ENCODE results near the gene TM4SF4. TPM values are rescaled to one million over a fixed set of nuclear protein-coding genes. Genes with fewer than 3 reads are reported as not detected.

TM4SF4 gene
- total and polyA plus RNA-seq, 11 donors = not detected

GRCh38 chr3:149528340-149528650 lies 53.8 kb downstream of the TM4SF4 start:
- H3K4me3 ChIP-seq = no peak overlapping the region
- H3K9me3 ChIP-seq = no peaks in the 10 kb centered on the region
- no peak for TF ChIP-seq POLR2A (IDR thresholded peaks at IDR 0.05)
- no peak for TF ChIP-seq CTCF (IDR thresholded peaks at IDR 0.05)
- ATAC-seq (no peak), DNase-seq (no peak)
- H3K27me3 ChIP-seq = no peaks in the 10 kb centered on the region
- peak overlapping the region in 11 of 12 donors; percentile 5 to 64 (median 40) for H3K27ac ChIP-seq
- peaks cover 0 to 48% (median 29%) of the 10 kb centered on the region in 12 donors for H3K4me1 ChIP-seq
- intact Hi-C loops (cut with DNase I) = loop anchor here in 8 of 10 donors (5.0 kb wide), 3 partner anchors 39 to 189 kb away; partner anchors contain the start of gene WWTR1 (in 4 of the 8)
- WGBS, 4 donors = 60 to 72% (median 67%) methylated on average over 4 of the region's 4 CpGs
- peaks cover 0 to 31% (median 27%) of the 10 kb centered on the region in 9 donors for H3K36me3 ChIP-seq

GRCh38 chr3:149529099-149529498 lies 54.6 kb downstream of the TM4SF4 start:
- no peak for ATAC-seq
- Histone ChIP-seq H3K4me1 (peaks cover 0 to 54% (median 31%) of the 10 kb centered on the region in 12 donors), H3K27ac (peak overlapping the region in 2 of 12 donors; percentile 58 to 64), H3K27me3 (no peaks in the 10 kb centered on the region), H3K9me3 (no peaks in the 10 kb centered on the region), H3K36me3 (peaks cover 0 to 23% (median 19%) of the 10 kb centered on the region in 9 donors), H3K4me3 (no peak overlapping the region)
- intact Hi-C loops (cut with DNase I) = loop anchor here in 8 of 10 donors (5.0 kb wide), 3 partner anchors 38 to 188 kb away; partner anchors contain the start of gene WWTR1 (in 4 of the 8)
- 85 to 95% (median 94%) methylated on average over 2 of the region's 2 CpGs for WGBS, 4 donors
- TF ChIP-seq CTCF (IDR thresholded peaks at IDR 0.05) = no peak
- no peak for TF ChIP-seq POLR2A (IDR thresholded peaks at IDR 0.05)
- DNase-seq = no peak

GRCh38 chr3:149532489-149533180 lies 58.1 kb downstream of the TM4SF4 start:
- intact Hi-C loops (cut with DNase I) = loop anchor here in 7 of 10 donors (5.0 to 10.0 kb wide), 5 partner anchors 45 to 240 kb away; partner anchors contain the start of gene WWTR1 (in 5 of the 7)
- Histone ChIP-seq H3K4me3 (peak overlapping the region in 1 of 12 donors; percentile 43), H3K36me3 (no peaks in the 10 kb centered on the region), H3K27me3 (no peaks in the 10 kb centered on the region), H3K9me3 (no peaks in the 10 kb centered on the region), H3K4me1 (peaks cover 0 to 80% (median 50%) of the 10 kb centered on the region in 12 donors), H3K27ac (peak overlapping the region in 5 of 12 donors; percentile 6 to 63 (median 40))
- TF ChIP-seq POLR2A (IDR thresholded peaks at IDR 0.05) (no peak), CTCF (IDR thresholded peaks at IDR 0.05) (no peak)
- DNase-seq (no peak), ATAC-seq (no peak)
- WGBS, 4 donors = 29 to 46% (median 39%) methylated on average over 8 of the region's 8 CpGs

- DNase-seq = no peak
- H3K27me3 ChIP-seq = no peaks in the 10 kb centered on the region
- TF ChIP-seq CTCF (IDR thresholded peaks at IDR 0.05) (no peak), POLR2A (IDR thresholded peaks at IDR 0.05) (no peak)
- H3K27ac ChIP-seq = peak overlapping the region in 2 of 12 donors; percentile 54 to 63
- no peak overlapping the region for H3K4me3 ChIP-seq
- no peaks in the 10 kb centered on the region for H3K36me3 ChIP-seq
- no peaks in the 10 kb centered on the region for H3K9me3 ChIP-seq
- WGBS, 4 donors = 95 to 98% (median 95%) methylated on average over 4 of the region's 4 CpGs
- intact Hi-C loops (cut with DNase I) = loop anchor here in 7 of 10 donors (5.0 to 10.0 kb wide), 5 partner anchors 43 to 238 kb away; partner anchors contain the start of gene WWTR1 (in 5 of the 7)
- ATAC-seq = no peak
- H3K4me1 ChIP-seq = peaks cover 0 to 70% (median 40%) of the 10 kb centered on the region in 12 donors
Measured at GRCh38 chr3:149534082-149534481, 59.6 kb downstream of the TM4SF4 start.
